K562 (cell line): ENCODE results near the gene NPY2R.

ENCODE experiments used
- BHLHE40 ChIP-seq: IDR thresholded peaks from 2 replicates; pipeline ENCODE4 v1.6.1; 2011; ENCODE audit warnings: low read length, improper control_type of control experiment
- EGR1 ChIP-seq: fragments of 450-650 bp; conservative IDR thresholded peaks from 2 replicates; pipeline ENCODE4 v1.6.1; 2017; ENCODE audit warnings: mild to moderate bottlenecking
- HCFC1 ChIP-seq: IDR thresholded peaks from 2 replicates; pipeline ENCODE4 v1.6.1; 2012; ENCODE audit warnings: low read depth, low read length, improper control_type of control experiment
- POLR2AphosphoS5 ChIP-seq: IDR thresholded peaks from 2 replicates; pipeline ENCODE4 v1.6.1; 2011; ENCODE audit warnings: mild to moderate bottlenecking, low read depth, low read length, moderate library complexity; ENCODE audit not compliant: control insufficient read depth, insufficient read depth
- SMAD3 ChIP-seq: fragments of 450-650 bp; formaldehyde crosslinking; conservative IDR thresholded peaks from 2 replicates; pipeline ENCODE4 v1.4.0; 2020; ENCODE audit warnings: mild to moderate bottlenecking
- ZNF217 ChIP-seq: sonication (generic); formaldehyde crosslinking; IDR thresholded peaks from 2 replicates; pipeline ENCODE4 v1.8.0; 2022; ENCODE audit warnings: mild to moderate bottlenecking, missing genetic modification reagents
- TF ChIP-seq, protein P1 (sequence below): fragments of 250-450 bp; sonication (Bioruptor Pico); IDR thresholded peaks from 2 replicates; pipeline ENCODE4 v1.5.0; 2021
- TF ChIP-seq, protein P2 (sequence below): fragments of 250-450 bp; sonication (Bioruptor Pico); IDR thresholded peaks from 2 replicates; pipeline ENCODE4 v1.8.0; 2022; ENCODE audit warnings: inconsistent platforms

DNA sequence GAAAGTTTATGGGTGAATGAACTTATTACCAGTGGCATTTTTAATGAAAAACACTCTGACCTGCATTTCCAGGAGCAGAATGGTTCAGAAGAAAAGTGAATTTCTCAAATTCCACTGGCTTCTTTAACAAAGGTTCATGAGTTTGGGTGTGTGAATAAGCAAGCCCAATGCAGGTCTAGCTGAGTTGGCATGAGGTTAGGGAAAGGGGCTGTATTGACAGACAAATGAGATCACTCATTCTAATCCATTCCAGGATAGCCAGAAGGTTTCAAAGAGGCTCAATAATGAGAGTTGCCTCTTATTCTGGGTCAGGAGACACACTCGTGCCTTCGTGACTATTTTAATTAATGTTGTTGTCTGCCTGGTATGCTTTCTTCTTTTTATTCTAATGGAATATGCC is 43.7 kb upstream of the NPY2R start:
- no peak for TF ChIP-seq POLR2AphosphoS5
- no peak for TF ChIP-seq HCFC1
- TF ChIP-seq BHLHE40: no peak
- TF ChIP-seq SMAD3 (CRISPR knock-in tag): no peak
- TF ChIP-seq ZNF217 (CRISPR knock-in tag): no peak
- no peak for TF ChIP-seq EGR1
- TF ChIP-seq, protein P1, sequence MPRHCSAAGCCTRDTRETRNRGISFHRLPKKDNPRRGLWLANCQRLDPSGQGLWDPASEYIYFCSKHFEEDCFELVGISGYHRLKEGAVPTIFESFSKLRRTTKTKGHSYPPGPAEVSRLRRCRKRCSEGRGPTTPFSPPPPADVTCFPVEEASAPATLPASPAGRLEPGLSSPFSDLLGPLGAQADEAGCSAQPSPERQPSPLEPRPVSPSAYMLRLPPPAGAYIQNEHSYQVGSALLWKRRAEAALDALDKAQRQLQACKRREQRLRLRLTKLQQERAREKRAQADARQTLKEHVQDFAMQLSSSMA (CRISPR knock-in tag): no peak
- TF ChIP-seq, protein P2, sequence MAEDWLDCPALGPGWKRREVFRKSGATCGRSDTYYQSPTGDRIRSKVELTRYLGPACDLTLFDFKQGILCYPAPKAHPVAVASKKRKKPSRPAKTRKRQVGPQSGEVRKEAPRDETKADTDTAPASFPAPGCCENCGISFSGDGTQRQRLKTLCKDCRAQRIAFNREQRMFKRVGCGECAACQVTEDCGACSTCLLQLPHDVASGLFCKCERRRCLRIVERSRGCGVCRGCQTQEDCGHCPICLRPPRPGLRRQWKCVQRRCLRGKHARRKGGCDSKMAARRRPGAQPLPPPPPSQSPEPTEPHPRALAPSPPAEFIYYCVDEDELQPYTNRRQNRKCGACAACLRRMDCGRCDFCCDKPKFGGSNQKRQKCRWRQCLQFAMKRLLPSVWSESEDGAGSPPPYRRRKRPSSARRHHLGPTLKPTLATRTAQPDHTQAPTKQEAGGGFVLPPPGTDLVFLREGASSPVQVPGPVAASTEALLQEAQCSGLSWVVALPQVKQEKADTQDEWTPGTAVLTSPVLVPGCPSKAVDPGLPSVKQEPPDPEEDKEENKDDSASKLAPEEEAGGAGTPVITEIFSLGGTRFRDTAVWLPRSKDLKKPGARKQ: no peak
